Heart left ventricle (tissue), 13 donors: ENCODE measurements around the gene PSMD4.

Experiments used
- POLR2A ChIP-seq, 2 donors: fragments of 450-650 bp; IDR thresholded peaks; one replicate each; pipeline ENCODE4 v1.6.1; 2017; ENCODE audit warnings: antibody characterized with exemption in 2 of 2, mild to moderate bottlenecking in 2 of 2, moderate library complexity in 2 of 2
- TF ChIP-seq, protein P1 (sequence below), 12 donors: fragments of 200-600 bp; sonication (generic) in 4 of 12; IDR thresholded peaks; one replicate each; pipeline versions ENCODE4 v1.5.0 to v1.8.0; 2018 to 2022; ENCODE audit warnings: antibody characterized with exemption in 12 of 12, mild to moderate bottlenecking in 5 of 12
- donor health status: ischemic (EF 13 %, LVEDD 7.1; RV severe dilation, severe dysfunction).
- donor health status: DM: no; HTN: yes; CAD: no.
- donor health status: DM: no; HTN: no; CAD: no.
- donor health status: ischemic (EF 25% LVEDD 6.9; RV normal size, moderate dysfunction).
- donor health status: ischemic (EF 25% LVEDD 5.7; RV mildly dilated, moderate dysfunction).
- donor health status: ischemic (EF 35%, LVEDD 5.7; RV mildly dilated, moderate dysfunction).
- donor health status: nonischemic (EF 11% LVEDD 7.7; RV severe dilation, severe dysfunction).
- donor health status: DM: yes; HTN: yes; CAD: no.
- donor health status: PGD.
- donor health status: ischemic (EF 29% LVEDD 5.4; RV normal size, mild dysfunction).
- donor health status: nonischemic (EF 23%, LVEDD 6.1; RV moderate dilation, normal function).

GRCh38 chr1:151284013-151284577 is 29.6 kb downstream of the PSMD4 start:
- no peak for TF ChIP-seq POLR2A (IDR thresholded peaks at IDR 0.05)
- TF ChIP-seq, protein P1, sequence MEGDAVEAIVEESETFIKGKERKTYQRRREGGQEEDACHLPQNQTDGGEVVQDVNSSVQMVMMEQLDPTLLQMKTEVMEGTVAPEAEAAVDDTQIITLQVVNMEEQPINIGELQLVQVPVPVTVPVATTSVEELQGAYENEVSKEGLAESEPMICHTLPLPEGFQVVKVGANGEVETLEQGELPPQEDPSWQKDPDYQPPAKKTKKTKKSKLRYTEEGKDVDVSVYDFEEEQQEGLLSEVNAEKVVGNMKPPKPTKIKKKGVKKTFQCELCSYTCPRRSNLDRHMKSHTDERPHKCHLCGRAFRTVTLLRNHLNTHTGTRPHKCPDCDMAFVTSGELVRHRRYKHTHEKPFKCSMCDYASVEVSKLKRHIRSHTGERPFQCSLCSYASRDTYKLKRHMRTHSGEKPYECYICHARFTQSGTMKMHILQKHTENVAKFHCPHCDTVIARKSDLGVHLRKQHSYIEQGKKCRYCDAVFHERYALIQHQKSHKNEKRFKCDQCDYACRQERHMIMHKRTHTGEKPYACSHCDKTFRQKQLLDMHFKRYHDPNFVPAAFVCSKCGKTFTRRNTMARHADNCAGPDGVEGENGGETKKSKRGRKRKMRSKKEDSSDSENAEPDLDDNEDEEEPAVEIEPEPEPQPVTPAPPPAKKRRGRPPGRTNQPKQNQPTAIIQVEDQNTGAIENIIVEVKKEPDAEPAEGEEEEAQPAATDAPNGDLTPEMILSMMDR (IDR thresholded peaks at IDR 0.05): no peak
